Lower lobe of right lung (tissue), 2 donors: ENCODE data around the gene RHOBTB3. TPM values are rescaled to one million over a fixed set of nuclear protein-coding genes. Genes with fewer than 3 reads are reported as not detected.

Experiments
- ATAC-seq, 2 donors: fragments of 200-7000 bp; cut with Tn5 transposase; one replicate each; pipeline ENCODE4 v1.9.1; 2020 to 2022; ENCODE audit warnings: mild to moderate bottlenecking in 2 of 2, moderate library complexity in 2 of 2
- DNase-seq: peaks from one replicate; pipeline ENCODE4 v3.0.0-alpha.2; 2020
- H3K27ac ChIP-seq: fragments of 200-600 bp; one replicate; pipeline ENCODE4 v1.8.0; 2022
- H3K27me3 ChIP-seq: fragments of 200-600 bp; one replicate; pipeline ENCODE4 v1.8.0; 2022; ENCODE audit warnings: low read depth
- H3K36me3 ChIP-seq: fragments of 200-600 bp; one replicate; pipeline ENCODE4 v1.8.0; 2022; ENCODE audit warnings: mild to moderate bottlenecking
- H3K4me1 ChIP-seq: fragments of 200-600 bp; one replicate; pipeline ENCODE4 v1.8.0; 2022
- H3K4me3 ChIP-seq: fragments of 200-600 bp; one replicate; pipeline ENCODE4 v1.8.0; 2022; ENCODE audit warnings: mild to moderate bottlenecking
- H3K9me3 ChIP-seq: fragments of 200-600 bp; one replicate; pipeline ENCODE4 v1.8.0; 2022
- intact Hi-C: fragments of 100-400 bp; cut with DNase I; formaldehyde crosslinking; loops from one replicate; pipeline ENCODE4 v1.11.0; 2022
- total RNA-seq: library from RNA; stranded (reverse); fragmentation: NEBNext Ultra II Directional; extraction: Animal tissue kit (Norgen Biotek cat#: 25700); gene quantifications from one replicate; pipeline ENCODE4 v1.2.1, GENCODE V29; 2021
- TF ChIP-seq, protein P1 (sequence below): fragments of 200-600 bp; IDR thresholded peaks from one replicate; pipeline ENCODE4 v1.8.0; 2022; ENCODE audit warnings: antibody characterized with exemption, mild to moderate bottlenecking
- donor health status: DM: no; HTN: yes; CAD: no; lungs with severe emphysema.

RHOBTB3 gene
- total RNA-seq, 1 donor from 2014 or later, result 51.7 TPM

DNA sequence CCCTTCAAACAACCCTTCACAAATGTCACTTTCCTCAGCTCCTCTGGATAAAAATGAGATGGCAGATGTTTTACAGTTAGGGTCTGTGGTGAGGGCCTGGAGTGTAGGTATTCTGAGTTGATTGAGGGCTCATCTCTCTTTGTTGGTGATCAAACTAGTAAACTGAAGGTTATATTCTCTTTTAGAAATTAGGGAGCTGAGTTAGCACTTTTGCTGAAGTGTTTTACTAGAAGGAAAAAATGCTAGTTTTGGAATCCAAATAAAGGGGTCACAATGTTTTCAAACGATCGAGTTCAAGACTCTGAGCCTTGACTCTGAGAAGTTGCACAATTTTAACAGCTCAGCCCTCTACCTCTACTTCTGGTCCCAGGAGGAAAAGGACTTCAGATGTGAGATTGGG, 23.4 kb downstream of the RHOBTB3 start:
- TF ChIP-seq, protein P1, sequence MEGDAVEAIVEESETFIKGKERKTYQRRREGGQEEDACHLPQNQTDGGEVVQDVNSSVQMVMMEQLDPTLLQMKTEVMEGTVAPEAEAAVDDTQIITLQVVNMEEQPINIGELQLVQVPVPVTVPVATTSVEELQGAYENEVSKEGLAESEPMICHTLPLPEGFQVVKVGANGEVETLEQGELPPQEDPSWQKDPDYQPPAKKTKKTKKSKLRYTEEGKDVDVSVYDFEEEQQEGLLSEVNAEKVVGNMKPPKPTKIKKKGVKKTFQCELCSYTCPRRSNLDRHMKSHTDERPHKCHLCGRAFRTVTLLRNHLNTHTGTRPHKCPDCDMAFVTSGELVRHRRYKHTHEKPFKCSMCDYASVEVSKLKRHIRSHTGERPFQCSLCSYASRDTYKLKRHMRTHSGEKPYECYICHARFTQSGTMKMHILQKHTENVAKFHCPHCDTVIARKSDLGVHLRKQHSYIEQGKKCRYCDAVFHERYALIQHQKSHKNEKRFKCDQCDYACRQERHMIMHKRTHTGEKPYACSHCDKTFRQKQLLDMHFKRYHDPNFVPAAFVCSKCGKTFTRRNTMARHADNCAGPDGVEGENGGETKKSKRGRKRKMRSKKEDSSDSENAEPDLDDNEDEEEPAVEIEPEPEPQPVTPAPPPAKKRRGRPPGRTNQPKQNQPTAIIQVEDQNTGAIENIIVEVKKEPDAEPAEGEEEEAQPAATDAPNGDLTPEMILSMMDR, result no peak
- no peaks in the 10 kb centered on the region for H3K27me3 ChIP-seq
- peaks cover 32% of the 10 kb centered on the region for H3K36me3 ChIP-seq
- ATAC-seq (no peak), DNase-seq (no peak)
- H3K4me3 ChIP-seq, result no peak overlapping the region
- intact Hi-C loops, result no loop called here
- H3K27ac ChIP-seq, result no peak overlapping the region
- peaks cover 11% of the 10 kb centered on the region for H3K4me1 ChIP-seq
- no peaks in the 10 kb centered on the region for H3K9me3 ChIP-seq

DNA sequence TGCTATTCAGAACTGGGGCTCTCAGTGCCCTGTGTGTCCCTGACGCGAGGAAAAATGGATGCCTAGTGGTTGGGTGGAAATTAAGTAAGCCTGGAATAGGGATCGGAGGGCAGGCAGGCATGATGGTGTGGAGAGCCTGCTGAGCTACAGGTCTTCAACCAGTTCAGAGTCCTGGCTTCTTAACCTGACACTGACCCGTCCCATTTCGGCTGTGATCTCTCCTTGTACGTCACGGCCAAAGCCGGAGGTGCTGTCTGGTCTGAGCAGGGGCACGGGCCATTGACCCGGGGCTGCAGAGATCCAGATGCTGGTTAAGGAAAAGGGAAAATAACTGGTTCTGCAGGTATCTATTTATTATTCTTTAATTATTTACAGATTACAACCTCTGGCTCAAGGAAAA, 27.9 kb downstream of the RHOBTB3 start:
- TF ChIP-seq, protein P1, result no peak
- Histone ChIP-seq H3K4me1 (peaks cover 37% of the 10 kb centered on the region), H3K4me3 (no peak overlapping the region), H3K9me3 (no peaks in the 10 kb centered on the region), H3K27ac (no peak overlapping the region), H3K27me3 (no peaks in the 10 kb centered on the region), H3K36me3 (peaks cover 15% of the 10 kb centered on the region)
- peak in 1 of 2 donors; percentile 26 for ATAC-seq
- no peak for DNase-seq
- intact Hi-C loops, result no loop called here

- TF ChIP-seq, protein P1, result no peak
- no peak overlapping the region for H3K4me3 ChIP-seq
- no peaks in the 10 kb centered on the region for H3K27me3 ChIP-seq
- DNase-seq (no peak), ATAC-seq (peak; percentile 65 to 87)
- H3K27ac ChIP-seq, result peak overlapping the region; percentile 64
- H3K4me1 ChIP-seq, result peaks cover 37% of the 10 kb centered on the region
- intact Hi-C loops, result no loop called here
- H3K36me3 ChIP-seq, result peaks cover 15% of the 10 kb centered on the region
- H3K9me3 ChIP-seq, result no peaks in the 10 kb centered on the region
Observed at GRCh38 chr5:95759634-95760033, 28.5 kb downstream of the RHOBTB3 start.

DNA sequence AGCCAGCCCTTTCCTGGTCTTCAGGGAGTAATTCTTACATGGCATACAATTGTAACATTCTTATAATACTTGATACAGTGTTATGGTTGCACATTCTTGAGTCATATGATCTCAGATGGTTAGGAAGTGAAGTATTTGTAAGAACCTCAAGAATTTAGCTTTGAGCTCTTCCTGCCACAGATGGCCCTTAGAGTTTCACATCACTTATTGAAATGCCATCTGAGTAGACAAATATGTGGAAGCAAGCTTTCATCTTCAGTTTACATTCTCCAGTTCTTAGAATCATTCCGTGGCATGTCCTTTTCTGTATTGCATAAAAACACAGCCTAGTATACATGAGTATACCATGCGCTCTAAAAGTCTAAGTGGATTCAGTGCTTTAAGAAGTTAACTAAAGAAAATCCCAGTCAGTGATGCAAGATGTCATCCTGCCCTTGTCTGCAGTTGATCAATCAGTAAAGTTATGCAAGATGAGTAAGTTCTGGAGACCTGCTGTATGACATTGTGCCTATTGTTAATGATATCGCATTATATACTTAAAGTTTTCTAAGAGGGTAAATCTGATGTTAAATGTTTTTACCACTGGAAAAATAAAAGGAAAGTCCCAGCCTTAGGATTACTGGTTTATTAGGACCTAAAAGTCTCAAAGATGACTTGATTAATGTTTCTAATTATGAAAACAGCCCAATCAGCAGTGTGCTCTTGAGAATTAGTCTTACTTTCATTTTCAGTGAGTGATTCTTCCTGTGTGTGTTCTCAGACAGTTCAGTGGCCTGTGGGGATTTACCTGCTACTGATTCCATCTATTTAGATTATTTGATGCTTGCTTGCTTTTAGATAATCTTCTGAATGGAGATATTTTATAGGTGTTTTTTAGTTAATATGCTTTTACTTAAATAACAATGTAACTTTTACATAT, 29.4 kb downstream of the RHOBTB3 start:
- peak; percentile 86 to 88 for ATAC-seq

GRCh38 chr5:95761771-95762651, 30.9 kb downstream of the RHOBTB3 start:
- Histone ChIP-seq H3K9me3 (no peaks in the 10 kb centered on the region), H3K36me3 (peaks cover 4% of the 10 kb centered on the region), H3K4me1 (peaks cover 37% of the 10 kb centered on the region), H3K27me3 (no peaks in the 10 kb centered on the region), H3K27ac (no peak overlapping the region), H3K4me3 (no peak overlapping the region)
- TF ChIP-seq, protein P1, result no peak
- DNase-seq (no peak), ATAC-seq (no peak)
- intact Hi-C loops, result no loop called here

More for the DNA sequence above, 29.4 kb downstream of the RHOBTB3 start:
- Histone ChIP-seq H3K27me3 (no peaks in the 10 kb centered on the region), H3K27ac (peak overlapping the region; percentile 64), H3K9me3 (no peaks in the 10 kb centered on the region), H3K4me1 (peaks cover 37% of the 10 kb centered on the region), H3K4me3 (peak overlapping the region; percentile 22), H3K36me3 (peaks cover 10% of the 10 kb centered on the region)
- intact Hi-C loops, result no loop called here
- TF ChIP-seq, protein P1, result no peak
- no peak for DNase-seq
